Measurements from ENCODE around the gene DMXL1.

DNA sequence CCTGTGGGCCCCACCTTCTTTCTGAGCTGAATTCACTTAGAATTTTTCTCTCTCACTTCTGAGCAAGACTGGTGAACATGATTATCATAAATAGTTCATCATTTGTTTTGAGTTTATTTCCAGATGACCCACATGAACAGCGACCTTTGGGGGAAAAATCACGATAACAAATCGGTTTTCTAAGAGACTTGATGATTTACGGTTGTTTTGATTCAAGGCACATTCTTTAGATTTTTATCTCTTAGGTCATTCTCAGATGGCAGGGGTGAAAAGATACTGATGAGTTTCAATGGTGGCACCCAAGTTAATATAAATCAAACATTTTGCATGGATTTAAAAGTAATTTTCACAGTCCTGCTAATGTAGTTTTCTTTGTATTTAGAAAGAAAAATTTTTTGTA lies 95.1 kb downstream of the DMXL1 start:
- TF ChIP-seq EZH2 (IDR thresholded peaks at IDR 0.05; ENCODE audit: insufficient read depth, poor library complexity, severe bottlenecking) (no peak), EZH2phosphoT487 (IDR thresholded peaks at IDR 0.05; ENCODE audit: insufficient read depth, low read depth) (no peak)

Data from GM23248 (cell line).